ENCODE measurements around the gene DTX4. TPM values are rescaled to one million over a fixed set of nuclear protein-coding genes. Genes with fewer than 3 reads are reported as not detected.

DTX4 gene
- total RNA-seq, 1 experiment from 2014 or later, result 1.9 TPM

DNA sequence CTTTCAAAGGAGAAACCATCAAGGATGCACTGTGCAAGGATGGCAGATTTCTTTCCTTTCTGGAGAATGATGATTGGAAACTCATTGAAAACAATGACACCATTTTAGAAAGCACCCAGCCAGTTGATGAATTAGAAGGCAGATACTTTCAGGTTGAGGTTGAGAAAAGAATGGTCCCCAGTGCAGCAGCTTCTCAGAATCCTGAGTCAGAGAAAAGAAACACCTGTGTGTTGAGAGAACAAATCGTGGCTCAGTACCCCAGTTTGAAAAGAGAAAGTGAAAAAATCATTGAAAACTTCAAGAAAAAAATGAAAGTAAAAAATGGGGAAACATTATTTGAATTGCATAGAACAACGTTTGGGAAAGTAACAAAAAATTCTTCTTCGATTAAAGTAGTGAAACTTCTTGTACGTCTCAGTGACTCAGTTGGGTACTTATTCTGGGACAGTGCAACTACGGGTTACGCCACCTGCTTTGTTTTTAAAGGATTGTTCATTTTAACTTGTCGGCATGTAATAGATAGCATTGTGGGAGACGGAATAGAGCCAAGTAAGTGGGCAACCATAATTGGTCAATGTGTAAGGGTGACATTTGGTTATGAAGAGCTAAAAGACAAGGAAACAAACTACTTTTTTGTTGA lies 19.5 kb upstream of the DTX4 start:
- Histone ChIP-seq H3K27ac (ENCODE audit: low read depth, low read length, poor library complexity, severe bottlenecking) (no peak overlapping the region), H3K27me3 (replicated peaks; ENCODE audit: insufficient read depth, low read depth, low read length, poor library complexity) (no peaks in the 10 kb centered on the region), H3K4me3 (ENCODE audit: low read depth, low read length, poor library complexity, severe bottlenecking) (no peak overlapping the region), H3K36me3 (ENCODE audit: insufficient read depth, low read length, poor library complexity, severe bottlenecking) (peaks cover 31% of the 10 kb centered on the region), H3K4me1 (ENCODE audit: insufficient read depth, low read length, poor library complexity, severe bottlenecking) (no peaks in the 10 kb centered on the region), H3K9me3 (ENCODE audit: low read depth, low read length, poor library complexity, severe bottlenecking) (no peaks in the 10 kb centered on the region)
- TF ChIP-seq, protein P1, sequence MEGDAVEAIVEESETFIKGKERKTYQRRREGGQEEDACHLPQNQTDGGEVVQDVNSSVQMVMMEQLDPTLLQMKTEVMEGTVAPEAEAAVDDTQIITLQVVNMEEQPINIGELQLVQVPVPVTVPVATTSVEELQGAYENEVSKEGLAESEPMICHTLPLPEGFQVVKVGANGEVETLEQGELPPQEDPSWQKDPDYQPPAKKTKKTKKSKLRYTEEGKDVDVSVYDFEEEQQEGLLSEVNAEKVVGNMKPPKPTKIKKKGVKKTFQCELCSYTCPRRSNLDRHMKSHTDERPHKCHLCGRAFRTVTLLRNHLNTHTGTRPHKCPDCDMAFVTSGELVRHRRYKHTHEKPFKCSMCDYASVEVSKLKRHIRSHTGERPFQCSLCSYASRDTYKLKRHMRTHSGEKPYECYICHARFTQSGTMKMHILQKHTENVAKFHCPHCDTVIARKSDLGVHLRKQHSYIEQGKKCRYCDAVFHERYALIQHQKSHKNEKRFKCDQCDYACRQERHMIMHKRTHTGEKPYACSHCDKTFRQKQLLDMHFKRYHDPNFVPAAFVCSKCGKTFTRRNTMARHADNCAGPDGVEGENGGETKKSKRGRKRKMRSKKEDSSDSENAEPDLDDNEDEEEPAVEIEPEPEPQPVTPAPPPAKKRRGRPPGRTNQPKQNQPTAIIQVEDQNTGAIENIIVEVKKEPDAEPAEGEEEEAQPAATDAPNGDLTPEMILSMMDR (conservative IDR thresholded peaks at IDR 0.05; ENCODE audit: low read depth, low read length), result no peak
- TF ChIP-seq EZH2 (IDR thresholded peaks at IDR 0.05; ENCODE audit: borderline replicate concordance, low read depth, low read length, poor library complexity, severe bottlenecking), result no peak
- DNase-seq (ENCODE audit: low spot score), result no peak
- ChIA-PET CTCF (no interaction called here), POLR2A (ENCODE audit: low non-redundant PET) (no interaction called here)
- intact Hi-C loops (cut with micrococcal nuclease; ENCODE audit: unreplicated experiment), result loop anchor here (10.0 kb wide), 2 partner anchors 188 to 578 kb away; partner anchors contain the start of genes LPXN and ZFP91
- no TSS peak for BruUV-seq (replicated peaks)

DNA sequence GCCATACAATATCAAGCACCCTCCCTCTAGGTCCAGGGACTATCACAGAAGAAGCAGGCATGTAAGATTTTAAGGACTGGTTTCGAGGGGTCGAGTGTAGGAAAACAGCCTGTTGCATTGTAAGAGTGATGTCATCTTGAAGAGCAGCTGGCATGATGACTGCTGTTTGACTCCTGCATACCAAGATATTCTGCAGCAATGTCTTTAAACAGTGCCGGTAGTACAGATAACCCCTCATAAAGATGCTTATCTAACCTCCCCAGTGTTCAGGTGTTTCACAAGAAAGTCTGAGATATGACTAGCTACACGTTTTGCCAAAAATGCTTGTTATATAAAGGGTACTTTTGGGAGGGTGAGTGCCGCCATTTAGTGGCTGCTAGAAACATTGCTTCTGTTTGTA lies 17.3 kb upstream of the DTX4 start:
- intact Hi-C loops (cut with micrococcal nuclease; ENCODE audit: unreplicated experiment), result loop anchor here (5.0 to 10.0 kb wide), 4 partner anchors 190 to 580 kb away; partner anchors contain the start of genes LPXN, OR5A2 and ZFP91
- DNase-seq (ENCODE audit: low spot score), result no peak
- BruUV-seq (replicated peaks), result no TSS peak
- H3K36me3 ChIP-seq (ENCODE audit: insufficient read depth, low read length, poor library complexity, severe bottlenecking), result peaks cover 13% of the 10 kb centered on the region
- H3K27ac ChIP-seq (ENCODE audit: low read depth, low read length, poor library complexity, severe bottlenecking), result no peak overlapping the region
- H3K9me3 ChIP-seq (ENCODE audit: low read depth, low read length, poor library complexity, severe bottlenecking), result no peaks in the 10 kb centered on the region
- no peak overlapping the region for H3K4me3 ChIP-seq (ENCODE audit: low read depth, low read length, poor library complexity, severe bottlenecking)
- no peaks in the 10 kb centered on the region for H3K4me1 ChIP-seq (ENCODE audit: insufficient read depth, low read length, poor library complexity, severe bottlenecking)
- no peaks in the 10 kb centered on the region for H3K27me3 ChIP-seq (replicated peaks; ENCODE audit: insufficient read depth, low read depth, low read length, poor library complexity)
- TF ChIP-seq EZH2 (IDR thresholded peaks at IDR 0.05; ENCODE audit: borderline replicate concordance, low read depth, low read length, poor library complexity, severe bottlenecking), result no peak
- TF ChIP-seq, protein P1 (conservative IDR thresholded peaks at IDR 0.05; ENCODE audit: low read depth, low read length), result no peak
- POLR2A ChIA-PET (ENCODE audit: low non-redundant PET), result interaction anchor here (0.7 kb wide), 1 partner anchor 410 kb away, joined by 3 read pairs; no protein-coding TSS in a partner anchor
- CTCF ChIA-PET, result no interaction called here

DNA sequence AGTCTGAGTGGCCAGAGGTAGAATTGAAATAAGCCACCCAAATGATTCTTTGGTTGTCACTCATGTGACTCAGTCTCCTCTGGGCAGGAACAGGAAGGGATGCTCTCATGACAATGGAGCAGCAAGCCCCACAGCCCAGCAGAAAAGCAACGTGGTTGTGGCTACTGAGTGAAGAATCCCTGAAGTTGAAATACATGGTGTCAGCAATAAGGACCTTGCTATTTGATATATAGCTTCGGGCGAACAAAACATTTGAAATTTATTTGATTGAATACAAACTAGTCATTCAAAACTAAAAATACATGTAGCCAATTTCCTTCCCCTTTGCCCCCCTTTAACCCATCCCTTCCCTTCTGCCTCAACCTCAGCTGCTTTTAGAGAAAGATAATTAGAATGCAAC lies 14.5 kb upstream of the DTX4 start:
- POLR2A ChIA-PET (ENCODE audit: low non-redundant PET), result no interaction called here
- intact Hi-C loops (cut with micrococcal nuclease; ENCODE audit: unreplicated experiment), result loop anchor here (5.0 to 10.0 kb wide), 4 partner anchors 193 to 583 kb away; partner anchors contain the start of genes LPXN, OR5A2 and ZFP91
- Histone ChIP-seq H3K36me3 (ENCODE audit: insufficient read depth, low read length, poor library complexity, severe bottlenecking) (no peaks in the 10 kb centered on the region), H3K9me3 (ENCODE audit: low read depth, low read length, poor library complexity, severe bottlenecking) (no peaks in the 10 kb centered on the region), H3K27me3 (replicated peaks; ENCODE audit: insufficient read depth, low read depth, low read length, poor library complexity) (no peaks in the 10 kb centered on the region), H3K4me1 (ENCODE audit: insufficient read depth, low read length, poor library complexity, severe bottlenecking) (no peaks in the 10 kb centered on the region), H3K4me3 (ENCODE audit: low read depth, low read length, poor library complexity, severe bottlenecking) (no peak overlapping the region), H3K27ac (ENCODE audit: low read depth, low read length, poor library complexity, severe bottlenecking) (no peak overlapping the region)
- DNase-seq (ENCODE audit: low spot score), result no peak
- BruUV-seq (replicated peaks), result no TSS peak
- CTCF ChIA-PET, result interaction anchor here (1.4 to 1.6 kb wide), 2 partner anchors 14 to 78 kb away, joined by 6 to 11 read pairs; partner anchors contain the start of gene DTX4
- TF ChIP-seq, protein P1 (conservative IDR thresholded peaks at IDR 0.05; ENCODE audit: low read depth, low read length), result no peak
- no peak for TF ChIP-seq EZH2 (IDR thresholded peaks at IDR 0.05; ENCODE audit: borderline replicate concordance, low read depth, low read length, poor library complexity, severe bottlenecking)
